K562 (cell line): Measurements from ENCODE around the gene PHTF2. TPM values are rescaled to one million over a fixed set of nuclear protein-coding genes. Genes with fewer than 3 reads are reported as not detected.

Experiments used
- ARID2 ChIP-seq: fragments of 450-650 bp; IDR thresholded peaks from 2 replicates; pipeline ENCODE4 v1.6.1; 2017; ENCODE audit warnings: antibody characterized with exemption, mild to moderate bottlenecking
- BACH1 ChIP-seq: fragments of 200-800 bp; sonication (Bioruptor generic); IDR thresholded peaks from 2 replicates; pipeline ENCODE4 v1.6.1; 2016; ENCODE audit warnings: missing genetic modification characterization, missing compliant biosample characterization
- CBX5 ChIP-seq: IDR thresholded peaks from 2 replicates; pipeline ENCODE4 v1.6.1; 2014; ENCODE audit warnings: low read depth, borderline replicate concordance
- CEBPB ChIP-seq: fragments of 450-650 bp; IDR thresholded peaks from 2 replicates; pipeline ENCODE4 v1.6.1; 2016; ENCODE audit warnings: missing genetic modification characterization, missing compliant biosample characterization
- CEBPZ ChIP-seq: fragments of 150-350 bp; IDR thresholded peaks from 2 replicates; pipeline ENCODE4 v1.6.1; 2014; ENCODE audit warnings: low read depth, mild to moderate bottlenecking, low read length, borderline replicate concordance
- COPS2 ChIP-seq: fragments of 450-650 bp; conservative IDR thresholded peaks from 2 replicates; pipeline ENCODE4 v1.6.1; 2016; ENCODE audit warnings: mild to moderate bottlenecking, moderate library complexity
- CXXC5 ChIP-seq: fragments of 250-450 bp; sonication (Bioruptor Pico); IDR thresholded peaks from 2 replicates; pipeline ENCODE4 v1.8.0; 2022; ENCODE audit warnings: inconsistent platforms, mild to moderate bottlenecking, moderate library complexity
- ETS2 ChIP-seq: IDR thresholded peaks from 2 replicates; pipeline ENCODE4 v1.6.1; 2016; ENCODE audit warnings: borderline replicate concordance, missing genetic modification characterization, mild to moderate bottlenecking, moderate library complexity, missing compliant biosample characterization; ENCODE audit not compliant: poor library complexity, severe bottlenecking
- HDGF ChIP-seq: fragments of 450-650 bp; IDR thresholded peaks from 2 replicates; pipeline ENCODE4 v1.6.1; 2016
- HMBOX1 ChIP-seq: sonication (generic); IDR thresholded peaks from 2 replicates; pipeline ENCODE4 v1.6.1; 2016
- KAT7 ChIP-seq: sonication (generic); formaldehyde crosslinking; IDR thresholded peaks from 2 replicates; pipeline ENCODE4 v1.8.0; 2022; ENCODE audit warnings: missing genetic modification reagents, mild to moderate bottlenecking, borderline replicate concordance
- KDM1A ChIP-seq, 2 experiments: fragments of 450-650 bp; IDR thresholded peaks; 2 replicates each; pipeline ENCODE4 v1.6.1; 2016; ENCODE audit warnings: mild to moderate bottlenecking in 2 of 2
- NCOA2 ChIP-seq, 2 experiments: fragments of 450-650 bp; IDR thresholded peaks; 2 replicates each; pipeline ENCODE4 v1.6.1; 2018; ENCODE audit warnings: mild to moderate bottlenecking in 2 of 2, moderate library complexity in 1 of 2; ENCODE audit not compliant: partially characterized antibody in 2 of 2
- NR3C1 ChIP-seq: sonication (generic); formaldehyde crosslinking; IDR thresholded peaks from 2 replicates; pipeline ENCODE4 v1.8.1; 2022; ENCODE audit warnings: missing genetic modification reagents
- PTBP1 ChIP-seq: fragments of 200-400 bp; formaldehyde crosslinking; IDR thresholded peaks from 2 replicates; pipeline ENCODE4 v1.6.1; 2017; ENCODE audit warnings: low read depth, low read length
- TAL1 ChIP-seq: fragments of 450-650 bp; IDR thresholded peaks from 2 replicates; pipeline ENCODE4 v1.6.1; 2016; ENCODE audit warnings: mild to moderate bottlenecking
- ZBED1 ChIP-seq: IDR thresholded peaks from 2 replicates; pipeline ENCODE4 v1.6.1; 2014
- ZKSCAN1 ChIP-seq: fragments of 150-350 bp; IDR thresholded peaks from 2 replicates; pipeline ENCODE4 v1.6.1; 2016; ENCODE audit warnings: low read depth, low read length
- ZKSCAN8 ChIP-seq: fragments of 200-800 bp; sonication (Bioruptor generic); IDR thresholded peaks from 2 replicates; pipeline ENCODE4 v1.6.1; 2016; ENCODE audit warnings: missing genetic modification characterization, missing compliant biosample characterization
- ZNF134 ChIP-seq: fragments of 250-450 bp; sonication (Bioruptor Pico); conservative IDR thresholded peaks from 2 replicates; pipeline ENCODE4 v1.4.0; 2020
- ZNF224 ChIP-seq: sonication (generic); formaldehyde crosslinking; IDR thresholded peaks from 2 replicates; pipeline ENCODE4 v1.8.0; 2022; ENCODE audit warnings: mild to moderate bottlenecking, missing genetic modification reagents
- ZNF253 ChIP-seq: fragments of 250-450 bp; sonication (Bioruptor Pico); conservative IDR thresholded peaks from 2 replicates; pipeline ENCODE4 v1.6.1; 2021; ENCODE audit warnings: mild to moderate bottlenecking
- ZNF354B ChIP-seq: fragments of 250-450 bp; sonication (Bioruptor Pico); IDR thresholded peaks from 2 replicates; pipeline ENCODE4 v1.4.0; 2020
- ZNF584 ChIP-seq: fragments of 200-800 bp; sonication (Bioruptor generic); IDR thresholded peaks from 2 replicates; pipeline ENCODE4 v1.6.1; 2016; ENCODE audit warnings: low read depth, mild to moderate bottlenecking, missing genetic modification characterization, missing compliant biosample characterization
- polyA plus RNA-seq, 8 experiments: library from polyadenylated mRNA; depleted of rRNA in 4 of 8; stranded (reverse) in 5 of 8; unstranded in 3 of 8; fragments of >200 nt; fragmentation: Nextera tagmentation in 2 of 8; fragmentation: Illumina TruSeq in 1 of 8; extraction: Ambion mirVana in 2 of 8; extraction: Trizol in 1 of 8; gene quantifications; 2 replicates each; pipeline versions ENCODE4 v1.2.1 to v1.2.3, GENCODE V29; 2011 to 2014; ENCODE audit warnings: inconsistent platforms in 1 of 8, missing spikeins in 1 of 8
- total RNA-seq, 7 experiments: library from RNA; depleted of rRNA in 6 of 7; stranded (reverse); fragments of >200 nt in 6 of 7; fragmentation: Illumina TruSeq in 2 of 7; extraction: Trizol in 2 of 7; gene quantifications; 2 replicates each; pipeline versions ENCODE4 v1.2.1 to v1.2.3, GENCODE V29; 2011 to 2021; ENCODE audit warnings: low replicate concordance in 1 of 7
- TF ChIP-seq, protein P1 (sequence below): fragments of 250-450 bp; sonication (Bioruptor Pico); IDR thresholded peaks from 2 replicates; pipeline ENCODE4 v1.8.0; 2022; ENCODE audit warnings: inconsistent platforms
- TF ChIP-seq, protein P2 (sequence below): sonication (generic); formaldehyde crosslinking; IDR thresholded peaks from 2 replicates; pipeline ENCODE4 v1.8.0; 2022; ENCODE audit warnings: missing genetic modification reagents, mild to moderate bottlenecking, borderline replicate concordance

The PHTF2 gene
- total and polyA plus RNA-seq, 9 of the 15 experiments (the other 6 are each of a cell fraction or from before 2014, with no cell fraction given): 17.9 to 43.6 (median 25.4) TPM

- TF ChIP-seq HMBOX1: no peak
- TF ChIP-seq ETS2: no peak
- TF ChIP-seq ZKSCAN1: no peak
- no peak for TF ChIP-seq HDGF
- TF ChIP-seq KDM1A (IDR thresholded peaks at IDR 0.05): 0 out of 4 replicates have a peak, but pooled peaks have one; percentile 4 to 9
- no peak for TF ChIP-seq ZNF224
- TF ChIP-seq TAL1: peak; percentile 18; the same call in 1 of the 2 replicates
- no peak for TF ChIP-seq ZNF253
- no peak for TF ChIP-seq NR3C1 (CRISPR knock-in tag)
- no peak for TF ChIP-seq ZNF584 (CRISPR knock-in tag)
- no peak for TF ChIP-seq ZNF134 (CRISPR knock-in tag)
- TF ChIP-seq NCOA2 (IDR thresholded peaks at IDR 0.05; ENCODE audit: partially characterized antibody in 2 of 2): no peak
- no peak for TF ChIP-seq CEBPZ
- TF ChIP-seq ZNF354B (CRISPR knock-in tag): no peak
- no peak for TF ChIP-seq ARID2
- no peak for TF ChIP-seq KAT7 (CRISPR knock-in tag)
- TF ChIP-seq, protein P1, sequence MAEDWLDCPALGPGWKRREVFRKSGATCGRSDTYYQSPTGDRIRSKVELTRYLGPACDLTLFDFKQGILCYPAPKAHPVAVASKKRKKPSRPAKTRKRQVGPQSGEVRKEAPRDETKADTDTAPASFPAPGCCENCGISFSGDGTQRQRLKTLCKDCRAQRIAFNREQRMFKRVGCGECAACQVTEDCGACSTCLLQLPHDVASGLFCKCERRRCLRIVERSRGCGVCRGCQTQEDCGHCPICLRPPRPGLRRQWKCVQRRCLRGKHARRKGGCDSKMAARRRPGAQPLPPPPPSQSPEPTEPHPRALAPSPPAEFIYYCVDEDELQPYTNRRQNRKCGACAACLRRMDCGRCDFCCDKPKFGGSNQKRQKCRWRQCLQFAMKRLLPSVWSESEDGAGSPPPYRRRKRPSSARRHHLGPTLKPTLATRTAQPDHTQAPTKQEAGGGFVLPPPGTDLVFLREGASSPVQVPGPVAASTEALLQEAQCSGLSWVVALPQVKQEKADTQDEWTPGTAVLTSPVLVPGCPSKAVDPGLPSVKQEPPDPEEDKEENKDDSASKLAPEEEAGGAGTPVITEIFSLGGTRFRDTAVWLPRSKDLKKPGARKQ (CRISPR knock-in tag): no peak
- no peak for TF ChIP-seq COPS2
- no peak for TF ChIP-seq ZKSCAN8
- TF ChIP-seq CXXC5 (CRISPR knock-in tag): peak; percentile 12; the same call in 1 of the 2 replicates
- no peak for TF ChIP-seq BACH1
- no peak for TF ChIP-seq CEBPB (tag)
- TF ChIP-seq ZBED1: no peak
- TF ChIP-seq PTBP1: no peak
- TF ChIP-seq, protein P2, sequence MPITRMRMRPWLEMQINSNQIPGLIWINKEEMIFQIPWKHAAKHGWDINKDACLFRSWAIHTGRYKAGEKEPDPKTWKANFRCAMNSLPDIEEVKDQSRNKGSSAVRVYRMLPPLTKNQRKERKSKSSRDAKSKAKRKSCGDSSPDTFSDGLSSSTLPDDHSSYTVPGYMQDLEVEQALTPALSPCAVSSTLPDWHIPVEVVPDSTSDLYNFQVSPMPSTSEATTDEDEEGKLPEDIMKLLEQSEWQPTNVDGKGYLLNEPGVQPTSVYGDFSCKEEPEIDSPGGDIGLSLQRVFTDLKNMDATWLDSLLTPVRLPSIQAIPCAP (CRISPR knock-in tag): no peak
- no peak for TF ChIP-seq CBX5
These were observed 180.6 kb downstream of the PHTF2 start (continued) for GRCh38 chr7:77979219-77979618.
